RWPE1 (cell line): ENCODE results near the gene CCDC50.

ENCODE experiments used
- CTCF ChIA-PET: fragments of 350-600 bp; sonication (Branson Sonifier 250); formaldehyde crosslinking; extraction: SDS; loops from one replicate; lab custom pipeline; 2021; lab: Yijun Ruan, JAX
- POLR2A ChIA-PET: fragments of 400-600 bp; formaldehyde crosslinking; extraction: SDS; loops from one replicate; lab custom pipeline; 2020; ENCODE audit warnings: antibody characterized with exemption; ENCODE audit not compliant: low non-redundant PET; lab: Yijun Ruan, JAX
- DNase-seq: peaks from one replicate; pipeline ENCODE4 v3.0.0; 2012; ENCODE audit warnings: low spot score
- H3K27ac ChIP-seq: fragments of 450-650 bp; 2 replicates; pipeline ENCODE4 v1.5.1; 2017
- CTCF ChIP-seq: fragments of 450-650 bp; conservative IDR thresholded peaks from 2 replicates; pipeline ENCODE4 v1.5.1; 2017; ENCODE audit warnings: low read depth, mild to moderate bottlenecking

Gene CCDC50

GRCh38 chr3:191435981-191436380 is 106.8 kb downstream of the CCDC50 start:
- no peak for TF ChIP-seq CTCF
- no peak overlapping the region for H3K27ac ChIP-seq
- ChIA-PET POLR2A (no interaction called here), CTCF (no interaction called here)
- DNase-seq: no peak

- DNase-seq: no peak
- POLR2A ChIA-PET: no interaction called here
- TF ChIP-seq CTCF: no peak
- CTCF ChIA-PET: interaction anchor here (0.9 kb wide), 1 partner anchor 467 kb away, joined by 5 read pairs; no protein-coding TSS in a partner anchor
- H3K27ac ChIP-seq: no peak overlapping the region
These were observed 109.1 kb downstream of the CCDC50 start for GRCh38 chr3:191438150-191438814.

GRCh38 chr3:191440532-191440931 is 111.3 kb downstream of the CCDC50 start:
- POLR2A ChIA-PET: no interaction called here
- CTCF ChIA-PET: no interaction called here
- TF ChIP-seq CTCF: no peak
- DNase-seq: no peak
- no peak overlapping the region for H3K27ac ChIP-seq

- no peak overlapping the region for H3K27ac ChIP-seq
- ChIA-PET CTCF (interaction anchor here (0.6 kb wide), 1 partner anchor 357 kb away, joined by 3 read pairs; no protein-coding TSS in a partner anchor), POLR2A (no interaction called here)
- TF ChIP-seq CTCF: no peak
- no peak for DNase-seq
These were observed 112.5 kb downstream of the CCDC50 start for GRCh38 chr3:191441687-191442086.

- H3K27ac ChIP-seq: no peak overlapping the region
- CTCF ChIA-PET: no interaction called here
- DNase-seq: no peak
- POLR2A ChIA-PET: no interaction called here
- TF ChIP-seq CTCF: no peak
These were observed 115.4 kb downstream of the CCDC50 start for GRCh38 chr3:191444569-191444968.
